GM19438 (cell line): ENCODE results near the gene C1orf52.

Source experiments
- ATAC-seq: cut with Tn5 transposase; IDR thresholded peaks from one replicate; pipeline ENCODE4 v1.9.1; 2021; ENCODE audit warnings: low read depth; ENCODE audit not compliant: unreplicated experiment

C1orf52 gene

DNA sequence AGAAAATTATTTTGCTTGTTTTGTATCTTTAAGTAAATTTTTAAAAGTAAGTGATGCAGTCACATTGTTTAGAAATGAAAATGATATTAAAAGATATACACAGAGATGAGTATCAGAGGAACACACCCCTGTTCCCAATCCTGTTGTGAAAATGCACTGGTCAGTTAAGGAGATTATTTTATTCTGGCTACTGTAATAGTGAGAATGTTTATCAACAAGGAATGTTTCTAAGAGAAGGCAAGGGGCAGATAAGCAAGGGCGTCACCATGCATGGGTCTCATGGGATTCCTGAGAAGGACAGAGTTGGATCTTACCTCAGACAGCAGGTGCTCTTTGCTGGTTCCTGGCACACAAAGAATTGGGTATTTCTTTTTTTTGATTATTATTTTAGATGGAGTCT is 21.8 kb downstream of the C1orf52 start:
- ATAC-seq = no peak

- no peak for ATAC-seq
Measured at GRCh38 chr1:85230305-85230977, 29.0 kb downstream of the C1orf52 start.

GRCh38 chr1:85229574-85230097 is 29.8 kb downstream of the C1orf52 start:
- no peak for ATAC-seq

GRCh38 chr1:85228972-85229371 is 30.5 kb downstream of the C1orf52 start:
- ATAC-seq = no peak

GRCh38 chr1:85225624-85226380 is 33.7 kb downstream of the C1orf52 start:
- ATAC-seq = no peak

DNA sequence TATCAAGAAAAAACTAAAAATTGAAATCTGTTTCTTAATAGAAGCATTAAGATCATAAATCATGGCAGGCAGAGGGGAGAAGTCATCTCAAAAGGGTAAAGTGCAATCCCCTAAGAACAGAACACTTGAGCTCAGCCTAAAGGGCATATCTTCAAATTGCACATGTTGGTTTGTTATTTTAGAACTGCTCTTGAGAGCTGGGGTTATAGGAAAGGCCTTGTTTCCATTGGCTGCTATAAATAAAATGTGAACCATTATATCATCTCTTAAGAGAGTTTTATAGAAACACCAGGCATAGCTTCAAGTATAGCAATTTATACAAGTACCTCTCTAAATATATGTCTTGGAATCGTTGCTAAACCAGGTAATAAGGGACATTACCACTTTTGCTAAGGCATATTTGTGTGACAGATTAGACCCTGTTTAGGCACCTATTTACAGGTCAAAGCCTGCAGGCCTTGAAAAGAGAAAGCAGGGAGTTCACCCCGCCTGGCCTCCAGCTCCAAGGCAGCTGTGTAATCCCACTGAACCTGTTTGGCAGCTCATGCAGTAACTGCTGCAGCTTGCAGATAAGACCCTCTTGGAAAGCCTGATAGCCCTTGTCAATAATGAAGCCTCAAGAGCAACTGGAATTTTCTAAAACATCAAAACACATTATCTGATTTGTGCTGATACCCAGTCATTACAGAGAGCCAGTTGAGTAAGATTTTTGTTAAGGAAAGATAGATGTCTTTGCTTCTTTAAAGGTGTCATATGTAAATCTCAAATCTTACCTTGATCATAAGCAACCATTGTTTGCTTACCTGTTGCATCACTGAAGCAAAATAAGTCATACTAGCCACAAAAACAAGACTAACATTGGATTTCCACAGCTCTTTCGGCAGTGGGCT is 34.5 kb downstream of the C1orf52 start:
- no peak for ATAC-seq

- ATAC-seq = no peak
Measured at GRCh38 chr1:85224295-85224694, 35.2 kb downstream of the C1orf52 start.

DNA sequence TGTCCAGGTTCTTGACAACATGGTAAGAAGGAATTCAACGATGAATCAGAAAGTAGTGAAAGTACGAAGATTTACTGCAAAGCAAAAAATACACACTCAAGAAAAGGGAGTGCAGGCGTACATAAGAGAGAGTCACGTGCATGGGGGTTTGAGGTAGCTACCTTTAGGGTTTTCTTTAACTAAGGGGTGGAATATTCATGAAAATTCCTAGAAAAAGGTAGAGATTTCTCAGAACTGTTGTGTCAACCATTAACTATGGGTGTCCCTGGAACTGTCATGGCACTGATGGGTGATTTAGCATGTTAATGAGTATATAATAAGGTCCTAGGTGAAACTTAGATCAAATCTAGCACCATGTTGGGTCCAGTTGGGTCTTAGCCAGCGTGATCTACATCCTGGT is 36.1 kb downstream of the C1orf52 start:
- no peak for ATAC-seq

DNA sequence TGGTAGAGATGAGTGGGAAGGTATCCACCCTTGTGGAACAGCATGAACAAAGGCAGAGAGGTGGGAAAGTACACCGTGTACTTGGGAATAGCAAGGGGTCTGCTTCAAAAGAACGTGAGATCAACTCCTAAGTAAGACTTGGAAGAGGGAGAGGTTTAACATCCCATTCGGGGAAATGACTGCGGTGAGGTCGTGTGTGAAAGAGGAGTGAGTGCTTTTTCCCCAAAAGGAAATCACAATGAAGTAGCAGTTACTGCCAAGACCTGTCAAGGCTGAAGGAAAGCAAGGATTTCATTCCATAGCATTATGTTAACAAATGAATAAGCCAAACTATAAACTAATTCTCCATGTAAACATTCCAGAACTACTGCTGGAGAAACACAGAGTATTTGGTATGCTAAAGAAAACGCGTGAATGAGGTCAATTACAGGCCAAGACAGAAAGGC is 38.7 kb downstream of the C1orf52 start:
- ATAC-seq = no peak

DNA sequence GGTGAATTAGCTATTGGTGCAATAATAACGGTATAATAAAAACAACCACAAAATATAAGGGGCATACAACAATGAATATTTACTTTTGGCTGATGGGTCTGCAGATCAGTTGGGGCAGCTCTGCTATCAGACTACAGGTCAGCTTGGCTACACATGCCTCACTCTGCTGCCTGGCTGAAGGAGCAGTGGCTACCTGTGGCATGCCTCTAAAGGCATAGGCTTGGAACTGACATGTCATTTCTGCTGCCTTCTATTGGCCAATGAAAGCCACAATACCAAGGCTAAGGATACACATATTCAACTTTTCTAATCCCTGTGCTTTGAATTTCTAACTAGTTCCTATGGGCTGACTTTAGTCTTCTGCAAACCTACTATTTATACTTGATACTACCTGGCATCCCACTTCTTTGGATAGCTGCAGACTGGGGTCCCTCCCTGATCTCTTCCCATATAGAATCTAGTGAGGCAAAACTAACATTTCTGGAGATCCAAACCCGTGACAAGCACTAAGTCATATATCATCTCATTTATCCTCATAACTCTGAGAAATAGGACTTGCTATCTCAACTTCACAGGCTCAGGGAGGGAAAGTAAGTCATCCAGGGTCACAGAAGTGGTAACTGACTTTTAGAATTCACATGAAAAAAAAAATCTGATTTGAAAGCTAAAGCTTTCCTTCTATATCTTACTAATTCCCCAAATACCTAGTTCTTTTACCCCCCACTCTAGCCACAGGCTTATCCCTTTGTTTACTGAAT is 39.4 kb downstream of the C1orf52 start:
- no peak for ATAC-seq

GRCh38 chr1:85216697-85217096 is 42.8 kb downstream of the C1orf52 start:
- ATAC-seq = no peak

DNA sequence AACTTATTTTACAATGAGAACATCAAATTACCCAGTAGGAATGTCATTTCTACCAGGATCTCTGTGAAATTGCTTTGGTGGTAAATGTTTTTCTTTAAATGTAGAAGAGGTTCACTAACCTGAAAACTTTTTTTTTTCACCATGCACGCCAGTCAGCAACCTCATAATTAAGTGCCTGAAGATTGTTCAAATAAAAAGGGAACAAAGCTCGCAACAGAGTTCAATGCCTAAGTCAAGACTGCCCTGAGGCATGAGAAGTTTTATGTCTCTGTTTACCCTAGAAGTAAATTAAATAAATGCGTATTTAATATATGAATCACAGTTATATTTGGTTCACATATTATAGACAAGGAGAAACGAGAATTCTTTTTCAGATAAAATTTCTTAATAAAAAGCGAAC is 44.8 kb downstream of the C1orf52 start:
- no peak for ATAC-seq

DNA sequence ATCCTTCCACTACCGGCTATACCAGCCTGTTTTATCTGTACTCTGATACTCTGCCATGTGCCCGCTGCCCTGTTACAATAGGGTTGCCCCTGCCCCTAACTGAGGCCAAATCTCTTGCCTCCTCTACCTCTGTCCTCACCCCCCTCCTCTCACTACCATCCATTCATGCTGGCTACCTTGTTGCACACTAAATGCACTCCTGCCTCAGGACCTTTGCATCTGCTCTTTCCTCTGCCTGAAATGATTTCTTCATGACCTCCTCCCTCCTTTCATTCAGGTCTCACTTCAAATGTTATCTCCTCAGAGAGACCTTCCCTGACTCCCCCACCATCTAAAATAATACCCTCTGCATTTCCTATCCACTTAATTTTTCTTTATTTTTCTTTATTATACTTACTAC is 51.0 kb downstream of the C1orf52 start:
- ATAC-seq = no peak

DNA sequence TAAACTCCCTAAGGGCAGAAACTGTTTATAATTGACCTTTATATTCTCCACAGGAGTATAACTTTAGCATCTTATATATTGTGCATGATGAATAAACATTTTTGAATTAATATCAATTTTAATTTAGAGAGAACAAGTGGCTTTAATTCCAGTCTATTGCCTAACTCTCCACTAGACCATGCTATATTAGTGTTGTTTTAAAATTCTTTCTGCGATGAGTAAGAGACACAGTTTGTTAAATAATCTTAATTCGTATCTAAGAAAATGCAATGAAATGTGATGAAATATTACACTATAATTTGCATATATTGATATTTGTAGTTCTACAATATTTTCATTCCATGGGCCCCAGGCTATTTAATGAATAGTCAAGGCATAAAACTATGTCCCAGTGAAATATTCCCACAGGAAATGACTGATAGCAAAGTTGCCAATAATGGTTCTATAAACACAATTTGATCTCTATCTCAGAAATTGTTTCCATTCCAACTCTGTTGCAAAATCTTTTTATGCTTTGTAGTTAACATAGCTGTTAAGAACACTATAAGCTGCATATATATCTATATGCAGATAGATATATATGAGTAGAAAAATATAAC is 55.8 kb downstream of the C1orf52 start:
- ATAC-seq = no peak

GRCh38 chr1:85202864-85203255 is 56.6 kb downstream of the C1orf52 start:
- no peak for ATAC-seq

- ATAC-seq = peak; percentile 6
Measured at GRCh38 chr1:85202092-85202863, 57.2 kb downstream of the C1orf52 start.

DNA sequence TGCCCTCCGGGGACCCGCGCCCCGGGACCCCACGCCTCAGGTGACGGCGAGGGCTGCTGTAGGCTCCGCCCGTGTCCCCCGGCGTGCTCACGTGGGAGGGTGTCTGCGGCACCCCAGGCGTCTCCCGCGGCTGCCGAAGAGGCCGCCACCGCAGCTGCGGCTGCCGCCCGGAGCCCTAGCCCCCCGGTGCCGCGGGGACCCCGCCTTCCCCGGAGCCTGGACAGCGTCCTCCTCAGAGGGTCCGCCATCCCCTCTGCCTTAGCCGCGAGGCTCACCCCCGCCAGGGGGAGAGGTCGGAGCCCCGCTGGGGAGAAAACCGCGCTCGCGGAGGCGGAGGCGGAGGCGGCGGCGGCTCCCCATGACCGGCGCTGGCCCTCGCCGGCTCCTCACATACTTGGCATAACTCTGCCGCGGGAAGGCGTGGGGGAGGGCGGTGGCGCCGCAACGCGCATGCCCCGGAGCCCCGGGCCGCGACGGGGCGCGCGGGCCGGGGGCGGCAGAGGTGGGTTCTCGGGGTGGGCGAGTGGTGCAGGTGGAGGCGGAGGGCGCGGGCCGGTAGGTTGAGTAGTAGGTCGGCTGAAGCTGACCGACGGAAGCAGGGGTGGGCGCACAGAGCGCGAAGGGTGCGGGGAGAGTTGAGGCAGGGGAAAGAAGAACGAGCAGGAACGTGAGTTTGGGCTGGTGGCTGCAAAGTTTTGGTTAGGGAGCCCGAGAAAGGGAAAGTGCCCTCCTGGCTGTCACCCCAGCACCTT is 57.9 kb downstream of the C1orf52 start:
- ATAC-seq = peak; percentile 54
